ENCODE measurements around the gene TTC28.

TTC28 gene

DNA sequence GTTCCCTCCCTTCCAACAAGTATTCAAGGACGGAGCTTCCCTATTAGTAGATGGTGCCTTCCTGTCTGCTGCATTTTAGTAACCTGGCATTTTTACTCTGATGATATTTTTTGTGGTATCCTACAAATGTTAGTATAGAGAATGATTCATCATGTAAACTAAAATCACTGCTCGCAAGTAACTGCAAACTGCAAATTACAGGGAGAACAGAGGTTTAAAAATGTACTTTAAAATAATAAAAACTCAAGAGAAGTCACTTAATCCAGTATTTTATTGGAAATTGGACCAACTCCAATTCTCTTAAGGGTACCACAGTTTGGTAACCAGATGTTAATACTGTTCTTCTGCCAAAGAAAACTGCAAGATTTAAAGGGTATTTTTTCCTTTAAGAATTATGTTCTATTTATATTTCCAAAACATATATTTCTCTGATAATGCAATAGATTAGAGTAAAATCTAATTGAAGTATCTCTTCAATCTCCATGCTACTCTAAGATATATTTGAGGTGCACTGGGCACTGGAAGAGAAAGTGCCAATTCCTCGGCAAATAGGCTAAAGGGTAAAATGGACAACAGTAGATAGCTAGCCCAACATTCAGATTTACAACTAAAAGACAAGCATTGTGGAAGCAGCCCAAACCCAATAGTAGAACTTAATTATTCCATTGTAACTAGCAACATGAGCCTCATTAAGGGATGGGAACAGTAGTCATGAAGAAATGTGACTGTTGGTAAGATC, 298.0 kb downstream of the TTC28 start:
- no peak overlapping the region for H3K56ac ChIP-seq (ENCODE audit: low read length)
- H2BK120ac ChIP-seq (ENCODE audit: low read depth, low read length) = no peak overlapping the region
- H3K4me2 ChIP-seq (ENCODE audit: low read length) = no peak overlapping the region
- no peak overlapping the region for H4K5ac ChIP-seq (ENCODE audit: low read length)
- no peak overlapping the region for H3K4ac ChIP-seq (ENCODE audit: low read depth, low read length)
- no peak overlapping the region for H3K27ac ChIP-seq (ENCODE audit: low read depth, low read length)
- H3K4me1 ChIP-seq (ENCODE audit: control insufficient read depth, low read depth, low read length) = no peaks in the 10 kb centered on the region
- H2AK5ac ChIP-seq (ENCODE audit: low read length) = no peak overlapping the region
- no peaks in the 10 kb centered on the region for H3K79me2 ChIP-seq (ENCODE audit: control insufficient read depth, insufficient read depth, low read length)
- no peaks in the 10 kb centered on the region for H3K27me3 ChIP-seq (ENCODE audit: insufficient read depth, low read length, poor library complexity)
- H3K36me3 ChIP-seq (ENCODE audit: control insufficient read depth, insufficient read depth, low read length) = no peaks in the 10 kb centered on the region
- H3K9ac ChIP-seq (ENCODE audit: low read length) = no peak overlapping the region
- H2BK15ac ChIP-seq (replicated peaks; ENCODE audit: low read depth) = no peak overlapping the region
- H2BK5ac ChIP-seq (ENCODE audit: low read length) = no peak overlapping the region
- DNase-seq = no peak
- no peak overlapping the region for H4K8ac ChIP-seq (ENCODE audit: low read depth, low read length)
- H3K79me1 ChIP-seq (ENCODE audit: low read length) = no peaks in the 10 kb centered on the region
- H3K23ac ChIP-seq (ENCODE audit: low read length) = no peak overlapping the region
- H3K18ac ChIP-seq (ENCODE audit: low read length) = no peak overlapping the region
- H3K4me3 ChIP-seq (ENCODE audit: low read length) = no peak overlapping the region
- WGBS (ENCODE audit: extremely low coverage, insufficient coverage, low lambda C conversion rate) = no CpG with 5 or more reads among the region's 3 CpGs

DNA sequence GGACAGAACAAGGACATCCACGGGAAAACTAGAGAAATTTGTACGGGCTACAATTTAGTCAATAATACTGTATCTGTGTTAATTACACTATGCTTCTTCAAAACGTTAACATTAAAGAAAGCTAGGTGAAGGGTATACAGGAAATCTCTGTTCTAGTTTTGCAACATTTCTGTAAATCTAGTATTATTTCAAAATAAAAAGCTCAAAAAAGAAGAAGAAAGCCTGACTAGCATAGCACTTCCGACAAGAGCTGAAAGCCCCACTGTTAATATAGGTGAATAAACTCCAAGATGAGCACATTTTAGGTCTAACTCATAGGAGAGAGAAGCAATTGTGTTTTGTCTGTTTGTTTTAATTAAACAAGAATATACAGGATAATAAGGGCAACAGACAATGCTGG, 299.7 kb downstream of the TTC28 start:
- no peak overlapping the region for H3K18ac ChIP-seq (ENCODE audit: low read length)
- no peak for DNase-seq
- H3K4me2 ChIP-seq (ENCODE audit: low read length) = no peak overlapping the region

DNA sequence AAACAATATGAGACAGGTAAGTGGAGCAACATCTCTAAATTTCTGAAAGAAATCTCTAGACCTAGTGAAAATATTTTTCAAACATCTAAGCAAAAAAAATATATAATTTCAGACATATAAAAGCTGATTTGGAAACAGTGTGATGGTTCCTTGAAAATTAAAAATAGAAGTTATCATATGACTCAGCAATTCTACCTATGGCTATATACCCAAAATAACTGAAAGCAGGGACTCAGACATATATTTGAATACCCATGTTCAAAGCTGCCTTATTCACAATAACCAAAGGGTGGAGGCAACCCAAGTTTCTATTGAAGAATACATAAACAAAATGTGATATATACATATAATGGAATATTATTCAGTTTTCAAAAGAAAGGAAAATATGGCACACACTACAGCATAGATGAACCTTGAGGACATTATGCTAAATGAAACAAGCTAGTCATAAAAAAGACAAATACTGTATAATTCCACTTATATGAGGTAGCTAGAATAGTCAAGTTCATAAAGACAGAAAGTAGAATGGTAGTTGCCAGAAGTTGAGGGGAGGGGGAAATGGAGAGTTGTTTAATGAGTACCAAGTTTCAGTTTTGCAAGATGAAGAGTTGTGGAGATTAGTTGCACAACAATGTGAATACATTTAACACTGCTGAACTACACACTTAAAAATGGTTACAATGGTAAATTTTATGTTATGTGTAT, 300.4 kb downstream of the TTC28 start:
- Histone ChIP-seq H3K18ac (ENCODE audit: low read length) (no peak overlapping the region), H2BK120ac (ENCODE audit: low read depth, low read length) (no peak overlapping the region), H3K56ac (ENCODE audit: low read length) (no peak overlapping the region), H3K9ac (ENCODE audit: low read length) (no peak overlapping the region), H3K79me1 (ENCODE audit: low read length) (no peaks in the 10 kb centered on the region), H4K5ac (ENCODE audit: low read length) (no peak overlapping the region), H2BK5ac (ENCODE audit: low read length) (no peak overlapping the region), H4K8ac (ENCODE audit: low read depth, low read length) (no peak overlapping the region), H3K27ac (ENCODE audit: low read depth, low read length) (no peak overlapping the region), H2AK5ac (ENCODE audit: low read length) (no peak overlapping the region), H3K27me3 (ENCODE audit: insufficient read depth, low read length, poor library complexity) (no peaks in the 10 kb centered on the region), H3K23ac (ENCODE audit: low read length) (no peak overlapping the region), H3K4me3 (ENCODE audit: low read length) (no peak overlapping the region), H3K4me1 (ENCODE audit: control insufficient read depth, low read depth, low read length) (no peaks in the 10 kb centered on the region), H3K4ac (ENCODE audit: low read depth, low read length) (no peak overlapping the region), H3K36me3 (ENCODE audit: control insufficient read depth, insufficient read depth, low read length) (no peaks in the 10 kb centered on the region), H2BK15ac (replicated peaks; ENCODE audit: low read depth) (no peak overlapping the region), H3K79me2 (ENCODE audit: control insufficient read depth, insufficient read depth, low read length) (no peaks in the 10 kb centered on the region), H3K4me2 (ENCODE audit: low read length) (no peak overlapping the region)
- no peak for DNase-seq

More for the DNA sequence above, 299.7 kb downstream of the TTC28 start:
- WGBS (ENCODE audit: extremely low coverage, insufficient coverage, low lambda C conversion rate) = no CpG with 5 or more reads among the region's 4 CpGs
- Histone ChIP-seq H3K27ac (ENCODE audit: low read depth, low read length) (no peak overlapping the region), H3K79me2 (ENCODE audit: control insufficient read depth, insufficient read depth, low read length) (no peaks in the 10 kb centered on the region), H3K36me3 (ENCODE audit: control insufficient read depth, insufficient read depth, low read length) (no peaks in the 10 kb centered on the region), H3K79me1 (ENCODE audit: low read length) (no peaks in the 10 kb centered on the region), H2AK5ac (ENCODE audit: low read length) (no peak overlapping the region), H3K9ac (ENCODE audit: low read length) (no peak overlapping the region), H4K5ac (ENCODE audit: low read length) (no peak overlapping the region), H3K4me1 (ENCODE audit: control insufficient read depth, low read depth, low read length) (no peaks in the 10 kb centered on the region), H3K4me3 (ENCODE audit: low read length) (no peak overlapping the region), H2BK120ac (ENCODE audit: low read depth, low read length) (no peak overlapping the region), H3K23ac (ENCODE audit: low read length) (no peak overlapping the region), H3K27me3 (ENCODE audit: insufficient read depth, low read length, poor library complexity) (no peaks in the 10 kb centered on the region), H3K4ac (ENCODE audit: low read depth, low read length) (no peak overlapping the region), H2BK5ac (ENCODE audit: low read length) (no peak overlapping the region), H3K56ac (ENCODE audit: low read length) (no peak overlapping the region), H2BK15ac (replicated peaks; ENCODE audit: low read depth) (no peak overlapping the region), H4K8ac (ENCODE audit: low read depth, low read length) (no peak overlapping the region)

DNA sequence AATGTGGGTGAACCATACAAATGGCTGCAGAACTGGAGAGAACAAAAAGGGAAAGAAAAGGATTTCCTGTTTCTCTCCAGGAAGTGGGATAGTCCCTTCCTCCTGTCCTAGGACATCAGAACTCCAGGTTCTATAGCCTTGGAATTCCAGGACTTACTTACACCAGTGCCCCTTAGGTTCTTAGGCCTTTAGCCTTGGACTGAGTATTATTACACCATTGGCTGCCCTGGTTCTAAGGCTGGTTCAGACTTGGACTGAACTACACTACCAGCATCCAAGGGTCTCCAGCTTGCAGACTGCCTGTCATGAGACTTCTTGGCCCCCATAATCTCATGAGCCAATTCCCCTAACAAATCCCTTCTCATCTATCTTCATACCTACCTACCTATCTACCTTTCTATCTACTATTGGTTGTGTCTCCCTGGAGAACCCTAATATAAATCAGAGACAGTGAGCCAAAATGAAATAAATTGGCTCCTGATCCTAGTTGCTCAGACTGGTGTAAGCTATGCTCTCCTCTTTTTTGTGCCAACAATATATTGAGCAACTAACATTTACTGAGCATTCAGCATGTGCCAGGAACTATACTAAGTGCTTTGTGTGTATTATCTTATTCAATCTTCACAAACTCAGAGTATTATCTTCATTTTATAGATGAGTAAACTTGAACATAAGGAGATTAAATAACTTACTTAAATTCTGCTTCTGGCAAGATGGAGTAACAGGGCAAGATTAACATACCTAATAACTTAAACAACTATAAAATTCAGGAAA, 303.7 kb downstream of the TTC28 start:
- DNase-seq = no peak
- no peaks in the 10 kb centered on the region for H3K36me3 ChIP-seq (ENCODE audit: control insufficient read depth, insufficient read depth, low read length)

DNA sequence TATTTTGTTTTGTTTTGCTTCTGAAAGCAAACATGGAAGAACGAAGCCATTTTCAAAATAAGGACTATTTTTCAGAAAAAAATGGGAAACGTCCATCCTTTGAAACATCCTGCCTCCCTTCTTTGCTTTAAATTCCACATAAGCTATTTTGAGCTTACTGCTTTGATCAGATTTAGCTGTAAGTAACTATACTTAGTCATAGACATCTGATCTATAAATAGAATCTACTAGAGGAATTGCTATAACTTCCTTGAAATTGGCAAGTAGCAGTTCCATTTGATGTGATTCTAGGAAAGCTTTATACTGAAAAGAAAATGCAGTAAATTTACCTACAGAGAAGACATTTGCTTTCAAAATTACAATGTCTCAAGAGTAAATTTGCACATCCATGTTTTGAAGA, 305.8 kb downstream of the TTC28 start:
- H3K4me2 ChIP-seq (ENCODE audit: low read length) = no peak overlapping the region
- no peak overlapping the region for H3K56ac ChIP-seq (ENCODE audit: low read length)
- no peak overlapping the region for H4K5ac ChIP-seq (ENCODE audit: low read length)
- no peak overlapping the region for H2BK120ac ChIP-seq (ENCODE audit: low read depth, low read length)
- no peak overlapping the region for H2BK15ac ChIP-seq (replicated peaks; ENCODE audit: low read depth)
- no peak overlapping the region for H3K23ac ChIP-seq (ENCODE audit: low read length)
- no peaks in the 10 kb centered on the region for H3K36me3 ChIP-seq (ENCODE audit: control insufficient read depth, insufficient read depth, low read length)
- H3K18ac ChIP-seq (ENCODE audit: low read length) = no peak overlapping the region
- no peak overlapping the region for H3K4ac ChIP-seq (ENCODE audit: low read depth, low read length)
- no peak overlapping the region for H3K27ac ChIP-seq (ENCODE audit: low read depth, low read length)
- no peaks in the 10 kb centered on the region for H3K79me2 ChIP-seq (ENCODE audit: control insufficient read depth, insufficient read depth, low read length)
- no peaks in the 10 kb centered on the region for H3K4me1 ChIP-seq (ENCODE audit: control insufficient read depth, low read depth, low read length)
- H3K27me3 ChIP-seq (ENCODE audit: insufficient read depth, low read length, poor library complexity) = no peaks in the 10 kb centered on the region
- DNase-seq = no peak
- H2BK5ac ChIP-seq (ENCODE audit: low read length) = no peak overlapping the region
- no peak overlapping the region for H3K4me3 ChIP-seq (ENCODE audit: low read length)
- WGBS (ENCODE audit: extremely low coverage, insufficient coverage, low lambda C conversion rate) = no CpG with 5 or more reads among the region's 2 CpGs
- H2AK5ac ChIP-seq (ENCODE audit: low read length) = no peak overlapping the region
- H3K9ac ChIP-seq (ENCODE audit: low read length) = no peak overlapping the region
- H3K79me1 ChIP-seq (ENCODE audit: low read length) = no peaks in the 10 kb centered on the region
- no peak overlapping the region for H4K8ac ChIP-seq (ENCODE audit: low read depth, low read length)

More for the DNA sequence above, 303.7 kb downstream of the TTC28 start:
- no peak overlapping the region for H4K8ac ChIP-seq (ENCODE audit: low read depth, low read length)
- H2BK5ac ChIP-seq (ENCODE audit: low read length) = no peak overlapping the region
- H3K4me3 ChIP-seq (ENCODE audit: low read length) = no peak overlapping the region
- H3K4me1 ChIP-seq (ENCODE audit: control insufficient read depth, low read depth, low read length) = no peaks in the 10 kb centered on the region
- no peaks in the 10 kb centered on the region for H3K27me3 ChIP-seq (ENCODE audit: insufficient read depth, low read length, poor library complexity)
- H3K18ac ChIP-seq (ENCODE audit: low read length) = no peak overlapping the region
- H2BK15ac ChIP-seq (replicated peaks; ENCODE audit: low read depth) = no peak overlapping the region
- no peaks in the 10 kb centered on the region for H3K79me1 ChIP-seq (ENCODE audit: low read length)
- H3K4me2 ChIP-seq (ENCODE audit: low read length) = no peak overlapping the region
- H3K4ac ChIP-seq (ENCODE audit: low read depth, low read length) = no peak overlapping the region
- H3K27ac ChIP-seq (ENCODE audit: low read depth, low read length) = no peak overlapping the region
- no peak overlapping the region for H4K5ac ChIP-seq (ENCODE audit: low read length)
- no peaks in the 10 kb centered on the region for H3K79me2 ChIP-seq (ENCODE audit: control insufficient read depth, insufficient read depth, low read length)
- H3K56ac ChIP-seq (ENCODE audit: low read length) = no peak overlapping the region
- H2BK120ac ChIP-seq (ENCODE audit: low read depth, low read length) = no peak overlapping the region
- H2AK5ac ChIP-seq (ENCODE audit: low read length) = no peak overlapping the region
- H3K9ac ChIP-seq (ENCODE audit: low read length) = no peak overlapping the region
- no peak overlapping the region for H3K23ac ChIP-seq (ENCODE audit: low read length)

All from mesendoderm (in vitro differentiated cells).